Ishikawa (cell line): ENCODE results near the gene PLPP3.

Source experiments
- FOXM1 ChIP-seq: IDR thresholded peaks from 2 replicates; pipeline ENCODE4 v1.6.1; 2012; ENCODE audit warnings: low read depth, borderline replicate concordance
- MAX ChIP-seq: IDR thresholded peaks from 2 replicates; pipeline ENCODE4 v1.6.1; 2012
- REST ChIP-seq: IDR thresholded peaks from 2 replicates; pipeline ENCODE4 v1.6.1; 2012; ENCODE audit warnings: low read depth, mild to moderate bottlenecking

GRCh38 chr1:56477164-56478111 lies 101.9 kb downstream of the PLPP3 start:
- TF ChIP-seq FOXM1 (no peak), MAX (peak; percentile 36; the same call in 1 of the 2 replicates), REST (no peak)
